Liver (tissue), 9 donors: ENCODE results near the gene MTA3. TPM values are rescaled to one million over a fixed set of nuclear protein-coding genes. Genes with fewer than 3 reads are reported as not detected.

Source experiments
- DNase-seq: peaks from one replicate; pipeline ENCODE4 v3.0.0-alpha.2; 2017; ENCODE audit warnings: low spot score
- H3K27ac ChIP-seq, 2 donors: one replicate each; pipeline ENCODE4 v1.7.0; 2013; ENCODE audit warnings: inconsistent platforms in 2 of 2, low read length in 2 of 2, control low read depth in 1 of 2, low read depth in 1 of 2, mild to moderate bottlenecking in 1 of 2
- H3K27me3 ChIP-seq, 4 donors: one replicate each; pipeline versions ENCODE4 v1.6.1 to v1.7.0; 2013; ENCODE audit warnings: low read length in 3 of 4, inconsistent platforms in 1 of 4, mild to moderate bottlenecking in 1 of 4, moderate library complexity in 1 of 4; ENCODE audit not compliant: control insufficient read depth in 4 of 4, insufficient read depth in 4 of 4
- H3K36me3 ChIP-seq, 4 donors: one replicate each; pipeline versions ENCODE4 v1.6.1 to v1.7.0; 2013; ENCODE audit warnings: low read length in 3 of 4, mild to moderate bottlenecking in 3 of 4, low read depth in 1 of 4, moderate library complexity in 1 of 4; ENCODE audit not compliant: control insufficient read depth in 4 of 4, insufficient read depth in 3 of 4
- H3K4me1 ChIP-seq, 4 donors: one replicate each; pipeline versions ENCODE4 v1.6.1 to v1.7.0; 2013; ENCODE audit warnings: low read length in 3 of 4, mild to moderate bottlenecking in 3 of 4, moderate library complexity in 1 of 4; ENCODE audit not compliant: control insufficient read depth in 4 of 4, insufficient read depth in 4 of 4
- H3K4me3 ChIP-seq, 3 donors: one replicate each; pipeline versions ENCODE4 v1.6.1 to v1.7.0; 2013; ENCODE audit warnings: low read length in 3 of 3, control low read depth in 1 of 3, low read depth in 1 of 3, mild to moderate bottlenecking in 1 of 3
- H3K9ac ChIP-seq, 2 donors: one replicate each; pipeline ENCODE4 v1.7.0; 2013; ENCODE audit warnings: low read length in 2 of 2, mild to moderate bottlenecking in 2 of 2, moderate library complexity in 2 of 2, control low read depth in 1 of 2, low read depth in 1 of 2
- H3K9me3 ChIP-seq, 4 donors: one replicate each; pipeline versions ENCODE4 v1.6.1 to v1.7.0; 2013; ENCODE audit warnings: low read length in 3 of 4; ENCODE audit not compliant: control insufficient read depth in 4 of 4
- EGR1 ChIP-seq, 2 donors: IDR thresholded peaks; 2 replicates each; pipeline ENCODE4 v1.6.1; 2016 to 2018; ENCODE audit warnings: antibody characterized with exemption in 2 of 2, low read depth in 2 of 2
- FOXA1 ChIP-seq: IDR thresholded peaks from 2 replicates; pipeline ENCODE4 v1.6.1; 2016; ENCODE audit warnings: antibody characterized with exemption
- FOXA2 ChIP-seq: IDR thresholded peaks from 2 replicates; pipeline ENCODE4 v1.6.1; 2016; ENCODE audit warnings: antibody characterized with exemption
- GABPA ChIP-seq, 2 donors: IDR thresholded peaks in 1 of 2; conservative IDR thresholded peaks in 1 of 2; 2 replicates each; pipeline ENCODE4 v1.6.1; 2016; ENCODE audit warnings: antibody characterized with exemption in 2 of 2, mild to moderate bottlenecking in 1 of 2, moderate library complexity in 1 of 2
- HNF4G ChIP-seq: IDR thresholded peaks from 2 replicates; pipeline ENCODE4 v1.6.1; 2016; ENCODE audit warnings: antibody characterized with exemption
- JUND ChIP-seq, 2 donors: IDR thresholded peaks; 2 replicates each; pipeline ENCODE4 v1.6.1; 2016; ENCODE audit warnings: antibody characterized with exemption in 2 of 2
- MAX ChIP-seq: IDR thresholded peaks from 2 replicates; pipeline ENCODE4 v1.6.1; 2016; ENCODE audit warnings: antibody characterized with exemption
- RAD21 ChIP-seq, 2 donors: IDR thresholded peaks; 2 replicates each; pipeline ENCODE4 v1.6.1; 2016; ENCODE audit warnings: antibody characterized with exemption in 2 of 2, mild to moderate bottlenecking in 2 of 2
- RXRA ChIP-seq, 2 donors: IDR thresholded peaks; 2 replicates each; pipeline ENCODE4 v1.6.1; 2017 to 2018; ENCODE audit warnings: antibody characterized with exemption in 2 of 2, mild to moderate bottlenecking in 1 of 2
- SP1 ChIP-seq: IDR thresholded peaks from 2 replicates; pipeline ENCODE4 v1.6.1; 2018; ENCODE audit warnings: antibody characterized with exemption, mild to moderate bottlenecking
- TAF1 ChIP-seq: conservative IDR thresholded peaks from 2 replicates; pipeline ENCODE4 v1.6.1; 2016; ENCODE audit warnings: antibody characterized with exemption, mild to moderate bottlenecking
- YY1 ChIP-seq: IDR thresholded peaks from 2 replicates; pipeline ENCODE4 v1.6.1; 2016; ENCODE audit warnings: antibody characterized with exemption, mild to moderate bottlenecking
- WGBS: extraction: QIAGEN DNeasy Blood & Tissue Kit; methylation state at CpG from one replicate; pipeline ENCODE4 v1.1.7; 2013; 5-methylcytosine and 5-hydroxymethylcytosine counted together
- polyA plus RNA-seq, 2 donors: library from polyadenylated mRNA; stranded (reverse) in 1 of 2; unstranded in 1 of 2; fragments of 200-250 nt in 1 of 2; fragments of >200 nt in 1 of 2; fragmentation: Nextera tagmentation in 1 of 2; extraction: Ambion mirVana in 1 of 2; gene quantifications; one replicate each; pipeline versions ENCODE4 v1.2.1 to v1.2.3, GENCODE V29; 2013 to 2015
- total RNA-seq, 2 donors: library from RNA; depleted of rRNA; stranded (reverse); fragments of >200 nt; gene quantifications; one replicate each; pipeline ENCODE4 v1.2.3, GENCODE V29; 2014
- TF ChIP-seq, protein P1 (sequence below): IDR thresholded peaks from 2 replicates; pipeline ENCODE4 v1.6.1; 2016; ENCODE audit warnings: antibody characterized with exemption
- TF ChIP-seq, protein P2 (sequence below): IDR thresholded peaks from 2 replicates; pipeline ENCODE4 v1.6.1; 2016; ENCODE audit warnings: antibody characterized with exemption, mild to moderate bottlenecking
- donor health status: healthy.
- donor health status: healthy.
- donor health status: healthy.
- donor health status: healthy.
- donor health status: healthy.

MTA3 gene
- total and polyA plus RNA-seq, 4 donors, result 5.5 to 10.3 (median 6.8) TPM

- no peak overlapping the region for H3K9ac ChIP-seq
- H3K27ac ChIP-seq, result no peak overlapping the region
- no peak for DNase-seq
- no peaks in the 10 kb centered on the region for H3K27me3 ChIP-seq
- H3K9me3 ChIP-seq, result no peaks in the 10 kb centered on the region
- WGBS, result 77% methylated on average over 3 of the region's 3 CpGs
- TF ChIP-seq YY1, result no peak
- TF ChIP-seq, protein P1, sequence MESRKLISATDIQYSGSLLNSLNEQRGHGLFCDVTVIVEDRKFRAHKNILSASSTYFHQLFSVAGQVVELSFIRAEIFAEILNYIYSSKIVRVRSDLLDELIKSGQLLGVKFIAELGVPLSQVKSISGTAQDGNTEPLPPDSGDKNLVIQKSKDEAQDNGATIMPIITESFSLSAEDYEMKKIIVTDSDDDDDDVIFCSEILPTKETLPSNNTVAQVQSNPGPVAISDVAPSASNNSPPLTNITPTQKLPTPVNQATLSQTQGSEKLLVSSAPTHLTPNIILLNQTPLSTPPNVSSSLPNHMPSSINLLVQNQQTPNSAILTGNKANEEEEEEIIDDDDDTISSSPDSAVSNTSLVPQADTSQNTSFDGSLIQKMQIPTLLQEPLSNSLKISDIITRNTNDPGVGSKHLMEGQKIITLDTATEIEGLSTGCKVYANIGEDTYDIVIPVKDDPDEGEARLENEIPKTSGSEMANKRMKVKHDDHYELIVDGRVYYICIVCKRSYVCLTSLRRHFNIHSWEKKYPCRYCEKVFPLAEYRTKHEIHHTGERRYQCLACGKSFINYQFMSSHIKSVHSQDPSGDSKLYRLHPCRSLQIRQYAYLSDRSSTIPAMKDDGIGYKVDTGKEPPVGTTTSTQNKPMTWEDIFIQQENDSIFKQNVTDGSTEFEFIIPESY, result no peak
- no peak for TF ChIP-seq GABPA (IDR thresholded peaks at IDR 0.05 in 1 of 2, conservative IDR thresholded peaks at IDR 0.05 in 1 of 2)
- TF ChIP-seq TAF1, result no peak
- no peak for TF ChIP-seq JUND (IDR thresholded peaks at IDR 0.05)
- TF ChIP-seq HNF4G, result no peak
- no peaks in the 10 kb centered on the region for H3K4me1 ChIP-seq
- H3K4me3 ChIP-seq, result no peak overlapping the region
- no peaks in the 10 kb centered on the region for H3K36me3 ChIP-seq
Measured at GRCh38 chr2:42537493-42537892, 30.9 kb upstream of the MTA3 start.

DNA sequence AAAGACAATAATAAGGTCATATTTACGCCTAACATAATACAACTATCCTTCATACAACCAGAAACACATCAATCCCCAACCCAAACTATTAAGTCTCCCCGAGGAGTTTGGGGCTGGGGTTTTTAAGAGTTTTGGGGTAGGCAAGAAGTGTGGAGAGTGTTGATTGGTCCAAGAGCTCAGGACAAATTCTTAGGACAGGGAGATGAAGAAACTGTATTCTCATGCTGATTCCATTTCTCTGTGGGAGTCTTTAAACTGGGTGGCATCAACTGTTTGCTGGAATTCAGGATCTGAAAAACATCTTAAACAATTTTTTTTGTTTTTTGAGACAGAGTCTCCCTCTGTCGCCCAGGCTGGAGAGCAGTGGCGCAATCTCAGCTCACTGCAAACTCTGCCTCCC is 25.6 kb upstream of the MTA3 start:
- Histone ChIP-seq H3K27me3 (no peaks in the 10 kb centered on the region), H3K4me3 (no peak overlapping the region), H3K9me3 (no peaks in the 10 kb centered on the region), H3K4me1 (no peaks in the 10 kb centered on the region), H3K9ac (no peak overlapping the region), H3K36me3 (no peaks in the 10 kb centered on the region), H3K27ac (no peak overlapping the region)
- DNase-seq, result no peak
- WGBS, result 92% methylated on average over 4 of the region's 4 CpGs
- no peak for TF ChIP-seq FOXA1
- no peak for TF ChIP-seq MAX
- TF ChIP-seq GABPA (IDR thresholded peaks at IDR 0.05 in 1 of 2, conservative IDR thresholded peaks at IDR 0.05 in 1 of 2), result no peak

- TF ChIP-seq JUND (IDR thresholded peaks at IDR 0.05) (no peak), SP1 (no peak), FOXA2 (no peak), YY1 (no peak), EGR1 (IDR thresholded peaks at IDR 0.05; ENCODE audit: low read depth in 2 of 2) (no peak), RXRA (IDR thresholded peaks at IDR 0.05) (no peak), FOXA1 (no peak), RAD21 (IDR thresholded peaks at IDR 0.05) (no peak)
- TF ChIP-seq, protein P1, result no peak
- TF ChIP-seq, protein P2, sequence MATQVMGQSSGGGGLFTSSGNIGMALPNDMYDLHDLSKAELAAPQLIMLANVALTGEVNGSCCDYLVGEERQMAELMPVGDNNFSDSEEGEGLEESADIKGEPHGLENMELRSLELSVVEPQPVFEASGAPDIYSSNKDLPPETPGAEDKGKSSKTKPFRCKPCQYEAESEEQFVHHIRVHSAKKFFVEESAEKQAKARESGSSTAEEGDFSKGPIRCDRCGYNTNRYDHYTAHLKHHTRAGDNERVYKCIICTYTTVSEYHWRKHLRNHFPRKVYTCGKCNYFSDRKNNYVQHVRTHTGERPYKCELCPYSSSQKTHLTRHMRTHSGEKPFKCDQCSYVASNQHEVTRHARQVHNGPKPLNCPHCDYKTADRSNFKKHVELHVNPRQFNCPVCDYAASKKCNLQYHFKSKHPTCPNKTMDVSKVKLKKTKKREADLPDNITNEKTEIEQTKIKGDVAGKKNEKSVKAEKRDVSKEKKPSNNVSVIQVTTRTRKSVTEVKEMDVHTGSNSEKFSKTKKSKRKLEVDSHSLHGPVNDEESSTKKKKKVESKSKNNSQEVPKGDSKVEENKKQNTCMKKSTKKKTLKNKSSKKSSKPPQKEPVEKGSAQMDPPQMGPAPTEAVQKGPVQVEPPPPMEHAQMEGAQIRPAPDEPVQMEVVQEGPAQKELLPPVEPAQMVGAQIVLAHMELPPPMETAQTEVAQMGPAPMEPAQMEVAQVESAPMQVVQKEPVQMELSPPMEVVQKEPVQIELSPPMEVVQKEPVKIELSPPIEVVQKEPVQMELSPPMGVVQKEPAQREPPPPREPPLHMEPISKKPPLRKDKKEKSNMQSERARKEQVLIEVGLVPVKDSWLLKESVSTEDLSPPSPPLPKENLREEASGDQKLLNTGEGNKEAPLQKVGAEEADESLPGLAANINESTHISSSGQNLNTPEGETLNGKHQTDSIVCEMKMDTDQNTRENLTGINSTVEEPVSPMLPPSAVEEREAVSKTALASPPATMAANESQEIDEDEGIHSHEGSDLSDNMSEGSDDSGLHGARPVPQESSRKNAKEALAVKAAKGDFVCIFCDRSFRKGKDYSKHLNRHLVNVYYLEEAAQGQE, result no peak
- Histone ChIP-seq H3K27me3 (no peaks in the 10 kb centered on the region), H3K4me1 (no peaks in the 10 kb centered on the region), H3K9ac (no peak overlapping the region), H3K9me3 (no peaks in the 10 kb centered on the region), H3K27ac (no peak overlapping the region), H3K36me3 (no peaks in the 10 kb centered on the region), H3K4me3 (no peak overlapping the region)
- DNase-seq, result no peak
- WGBS, result 91% methylated on average over 8 of the region's 8 CpGs
Measured at GRCh38 chr2:42545023-42545721, 23.3 kb upstream of the MTA3 start.
